Psoas muscle (tissue), 8 donors: ENCODE measurements around the gene SMARCA2. TPM values are rescaled to one million over a fixed set of nuclear protein-coding genes. Genes with fewer than 3 reads are reported as not detected.

Experiments
- ATAC-seq, 4 donors: fragments of 200-7000 bp; cut with Tn5 transposase; one replicate each; pipeline ENCODE4 v1.9.1; 2020; ENCODE audit warnings: moderate library complexity in 3 of 4, mild to moderate bottlenecking in 2 of 4
- DNase-seq, 2 donors: peaks; one replicate each; pipeline ENCODE4 v3.0.0-alpha.2; 2020
- H3K27ac ChIP-seq: fragments of 200-600 bp; one replicate; pipeline ENCODE4 v1.8.0; 2022
- H3K27me3 ChIP-seq, 3 donors: fragments of 200-600 bp in 1 of 3; one replicate each; pipeline versions ENCODE4 v1.6.1 to v1.8.0; 2013 to 2022; ENCODE audit warnings: low read length in 2 of 3, mild to moderate bottlenecking in 2 of 3, moderate library complexity in 1 of 3; ENCODE audit not compliant: insufficient read depth in 3 of 3
- H3K36me3 ChIP-seq, 2 donors: fragments of 200-600 bp in 1 of 2; one replicate each; pipeline versions ENCODE4 v1.6.1 to v1.8.0; 2013 to 2022; ENCODE audit warnings: low read depth in 1 of 2, mild to moderate bottlenecking in 1 of 2, moderate library complexity in 1 of 2; ENCODE audit not compliant: insufficient read depth in 1 of 2
- H3K4me1 ChIP-seq: fragments of 200-600 bp; one replicate; pipeline ENCODE4 v1.8.0; 2022
- H3K4me3 ChIP-seq: fragments of 200-600 bp; one replicate; pipeline ENCODE4 v1.8.0; 2022; ENCODE audit warnings: mild to moderate bottlenecking
- H3K9me3 ChIP-seq: fragments of 200-600 bp; one replicate; pipeline ENCODE4 v1.8.0; 2022
- WGBS, 3 donors: extraction: QIAGEN DNeasy Blood & Tissue Kit; methylation state at CpG; one replicate each; pipeline versions ENCODE4 v1.1.6 to v1.1.7; 2013; 5-methylcytosine and 5-hydroxymethylcytosine counted together
- intact Hi-C, 2 donors: fragments of 100-400 bp; cut with DNase I; formaldehyde crosslinking; loops; one replicate each; pipeline versions ENCODE4 v1.11.0 to v1.14.2; 2022
- polyA plus RNA-seq, 3 donors: library from polyadenylated mRNA; stranded (reverse); fragments of 200-250 nt; gene quantifications; one replicate each; pipeline ENCODE4 v1.2.3, GENCODE V29; 2013
- total RNA-seq, 4 donors: library from RNA; stranded (reverse); fragmentation: NEBNext Ultra II Directional in 2 of 4; extraction: Animal tissue kit (Norgen Biotek cat#: 25700) in 2 of 4; gene quantifications; one replicate each; pipeline versions ENCODE4 v1.2.1 to v1.2.4, GENCODE V29; 2021 to 2023
- TF ChIP-seq, protein P1 (sequence below): fragments of 200-600 bp; IDR thresholded peaks from one replicate; pipeline ENCODE4 v1.8.0; 2022; ENCODE audit warnings: antibody characterized with exemption
- donor health status: healthy with polysubstance abuse.
- donor health status: DM: no; HTN: no; CAD: no; lungs with moderate emphysema.
- donor health status: Bipolar disorder and iron deficiency.
- donor health status: healthy.
- donor health status: DM: yes; HTN: yes; CAD: no.
- donor health status: DM: no; HTN: no; CAD: no.
- donor health status: DM: no; HTN: no; CAD: no.
- donor health status: DM: yes; HTN: yes; CAD: no.

SMARCA2 gene
- total and polyA plus RNA-seq, 7 donors, result 13.8 to 97.2 (median 64.6) TPM

DNA sequence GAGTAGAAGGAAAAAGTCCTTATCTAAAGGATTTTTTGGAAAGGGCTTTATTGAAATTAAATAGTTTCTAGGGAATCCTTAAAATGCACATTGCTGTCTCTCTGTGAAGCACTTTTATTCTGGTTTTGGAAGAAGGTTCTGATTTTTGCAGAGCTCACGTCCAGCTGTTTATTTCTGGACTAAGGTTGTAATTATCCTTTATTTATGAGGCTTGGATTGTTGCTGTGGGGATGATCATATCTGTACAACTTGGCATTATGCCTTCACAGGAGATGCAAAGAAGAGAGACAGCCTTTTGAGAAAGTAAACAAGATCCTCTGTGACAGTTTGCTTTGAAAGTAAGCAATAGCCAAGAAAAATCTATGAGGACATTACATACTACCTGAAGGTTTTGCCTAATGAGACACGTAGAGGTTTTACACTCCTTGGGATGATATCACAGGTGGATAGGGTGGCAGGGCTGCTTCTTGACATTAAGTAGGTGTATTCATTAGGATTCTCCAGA, 14.6 kb downstream of the SMARCA2 start:
- no peak for DNase-seq
- intact Hi-C loops, result no loop called here
- no peak for ATAC-seq
- TF ChIP-seq, protein P1, sequence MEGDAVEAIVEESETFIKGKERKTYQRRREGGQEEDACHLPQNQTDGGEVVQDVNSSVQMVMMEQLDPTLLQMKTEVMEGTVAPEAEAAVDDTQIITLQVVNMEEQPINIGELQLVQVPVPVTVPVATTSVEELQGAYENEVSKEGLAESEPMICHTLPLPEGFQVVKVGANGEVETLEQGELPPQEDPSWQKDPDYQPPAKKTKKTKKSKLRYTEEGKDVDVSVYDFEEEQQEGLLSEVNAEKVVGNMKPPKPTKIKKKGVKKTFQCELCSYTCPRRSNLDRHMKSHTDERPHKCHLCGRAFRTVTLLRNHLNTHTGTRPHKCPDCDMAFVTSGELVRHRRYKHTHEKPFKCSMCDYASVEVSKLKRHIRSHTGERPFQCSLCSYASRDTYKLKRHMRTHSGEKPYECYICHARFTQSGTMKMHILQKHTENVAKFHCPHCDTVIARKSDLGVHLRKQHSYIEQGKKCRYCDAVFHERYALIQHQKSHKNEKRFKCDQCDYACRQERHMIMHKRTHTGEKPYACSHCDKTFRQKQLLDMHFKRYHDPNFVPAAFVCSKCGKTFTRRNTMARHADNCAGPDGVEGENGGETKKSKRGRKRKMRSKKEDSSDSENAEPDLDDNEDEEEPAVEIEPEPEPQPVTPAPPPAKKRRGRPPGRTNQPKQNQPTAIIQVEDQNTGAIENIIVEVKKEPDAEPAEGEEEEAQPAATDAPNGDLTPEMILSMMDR, result no peak
- H3K4me1 ChIP-seq, result peaks cover 64% of the 10 kb centered on the region
- H3K4me3 ChIP-seq, result no peak overlapping the region
- WGBS, 3 donors, result 33 to 47% (median 35%) methylated on average over 2 of the region's 2 CpGs
- no peaks in the 10 kb centered on the region for H3K27me3 ChIP-seq
- no peak overlapping the region for H3K27ac ChIP-seq
- peaks cover 3 to 28% of the 10 kb centered on the region in 2 donors for H3K36me3 ChIP-seq
- no peaks in the 10 kb centered on the region for H3K9me3 ChIP-seq

DNA sequence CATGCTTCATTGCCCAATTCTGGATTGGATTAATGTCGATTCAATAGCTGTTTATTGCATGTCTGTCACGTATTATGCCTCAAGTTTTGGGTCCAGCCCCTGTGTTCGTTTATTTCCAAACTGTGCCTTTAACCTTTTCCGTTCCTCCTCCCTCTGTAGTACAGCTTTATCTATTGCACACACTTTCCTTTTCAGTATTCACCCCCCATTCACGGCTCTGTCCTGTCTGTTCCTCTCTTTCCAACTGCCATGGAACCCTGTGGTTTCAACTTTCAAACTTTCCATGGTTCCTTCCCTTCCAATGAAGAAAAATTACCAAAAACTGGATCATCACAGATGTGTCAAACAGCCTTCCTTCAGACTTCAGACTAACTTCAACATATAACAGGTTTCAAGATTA, 17.1 kb downstream of the SMARCA2 start:
- 42 to 53% (median 50%) methylated on average over 5 of the region's 5 CpGs for WGBS, 3 donors

DNA sequence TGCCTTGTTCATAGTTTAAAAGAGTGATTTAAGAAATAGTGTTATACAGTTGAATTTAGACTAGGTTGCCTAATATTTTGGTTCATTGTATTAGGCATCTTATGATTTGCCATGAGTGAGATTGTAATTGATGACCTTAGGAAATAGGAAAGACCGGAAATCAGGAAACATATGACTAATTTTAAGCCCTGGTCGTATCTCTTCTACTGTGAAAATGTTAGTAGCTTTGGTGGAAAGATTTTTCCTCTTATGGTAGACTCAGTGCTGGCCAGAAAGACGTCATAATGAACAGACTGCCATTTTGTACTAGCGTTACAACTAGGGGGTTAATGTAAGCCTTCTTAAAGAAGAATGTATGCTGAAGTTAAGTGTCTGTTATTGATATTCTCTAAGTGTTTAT, 21.7 kb downstream of the SMARCA2 start:
- WGBS, 3 donors, result 80 to 82% (median 81%) methylated on average over 4 of the region's 4 CpGs
- intact Hi-C loops, result no loop called here
- no peak overlapping the region for H3K27ac ChIP-seq
- H3K9me3 ChIP-seq, result no peaks in the 10 kb centered on the region
- TF ChIP-seq, protein P1, result no peak
- no peak for DNase-seq
- H3K27me3 ChIP-seq, result no peaks in the 10 kb centered on the region
- no peak for ATAC-seq
- H3K4me3 ChIP-seq, result no peak overlapping the region
- peaks cover 5% of the 10 kb centered on the region for H3K4me1 ChIP-seq
- peaks cover 3 to 75% of the 10 kb centered on the region in 2 donors for H3K36me3 ChIP-seq

More for the DNA sequence above, 17.1 kb downstream of the SMARCA2 start:
- H3K27me3 ChIP-seq, result no peaks in the 10 kb centered on the region
- DNase-seq (no peak), ATAC-seq (no peak)
- peaks cover 3 to 43% of the 10 kb centered on the region in 2 donors for H3K36me3 ChIP-seq
- TF ChIP-seq, protein P1, result no peak
- H3K4me1 ChIP-seq, result peaks cover 46% of the 10 kb centered on the region
- no peak overlapping the region for H3K4me3 ChIP-seq
- no peaks in the 10 kb centered on the region for H3K9me3 ChIP-seq
- intact Hi-C loops, result no loop called here
- no peak overlapping the region for H3K27ac ChIP-seq

DNA sequence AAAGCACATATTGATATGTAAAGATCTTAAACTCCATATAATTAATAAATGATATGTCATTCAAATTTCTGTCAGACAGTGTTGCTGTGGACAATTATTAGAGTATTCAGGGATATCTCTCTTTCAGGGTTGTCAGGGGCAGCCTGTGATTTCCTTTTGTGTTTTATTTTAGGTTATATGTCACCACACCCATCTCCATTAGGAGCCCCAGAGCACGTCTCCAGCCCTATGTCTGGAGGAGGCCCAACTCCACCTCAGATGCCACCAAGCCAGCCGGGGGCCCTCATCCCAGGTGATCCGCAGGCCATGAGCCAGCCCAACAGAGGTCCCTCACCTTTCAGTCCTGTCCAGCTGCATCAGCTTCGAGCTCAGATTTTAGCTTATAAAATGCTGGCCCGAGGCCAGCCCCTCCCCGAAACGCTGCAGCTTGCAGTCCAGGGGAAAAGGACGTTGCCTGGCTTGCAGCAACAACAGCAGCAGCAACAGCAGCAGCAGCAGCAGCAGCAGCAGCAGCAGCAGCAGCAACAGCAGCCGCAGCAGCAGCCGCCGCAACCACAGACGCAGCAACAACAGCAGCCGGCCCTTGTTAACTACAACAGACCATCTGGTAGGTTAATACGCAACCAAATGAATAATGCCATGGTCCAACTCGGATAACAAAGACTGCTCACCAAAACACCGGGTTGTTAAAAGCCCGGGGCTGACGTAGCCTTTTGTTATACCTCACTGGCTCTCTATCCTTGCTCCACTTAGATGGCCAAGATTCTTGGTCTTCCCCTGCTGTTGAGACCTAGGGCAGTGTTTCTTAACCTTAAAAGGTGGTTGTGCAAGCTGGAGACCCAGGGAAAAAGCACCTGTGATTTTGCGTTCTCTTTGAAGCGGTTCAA, 24.4 kb downstream of the SMARCA2 start:
- DNase-seq (peak; percentile 15 to 49), ATAC-seq (no peak)
- peaks cover 14% of the 10 kb centered on the region for H3K4me1 ChIP-seq
- H3K4me3 ChIP-seq, result no peak overlapping the region
- 52 to 67% (median 54%) methylated on average over 20 of the region's 20 CpGs for WGBS, 3 donors
- H3K27ac ChIP-seq, result no peak overlapping the region
- intact Hi-C loops, result no loop called here
- no peaks in the 10 kb centered on the region for H3K9me3 ChIP-seq
- peaks cover 5 to 55% of the 10 kb centered on the region in 2 donors for H3K36me3 ChIP-seq
- TF ChIP-seq, protein P1, result no peak
- no peaks in the 10 kb centered on the region for H3K27me3 ChIP-seq
